Astrocyte (in vitro differentiated cells and primary cell): ENCODE measurements around the gene U2AF1L4. TPM values are rescaled to one million over a fixed set of nuclear protein-coding genes. Genes with fewer than 3 reads are reported as not detected.

Experiments
- DNase-seq: peaks from one replicate; pipeline ENCODE4 v3.0.0-alpha.2; 2010; ENCODE audit warnings: low read depth
- FAIRE-seq: peaks from 2 replicates; lab custom pipeline; 2011; peaks lifted over from hg19 to GRCh38; lab: Jason Lieb, UNC
- H2AFZ ChIP-seq: 2 replicates; pipeline ENCODE4 v1.6.0; 2012; ENCODE audit warnings: low read depth, low read length, inconsistent platforms
- H3K27ac ChIP-seq: 2 replicates; pipeline ENCODE4 v1.5.1; 2011; ENCODE audit warnings: low read depth, low read length, inconsistent platforms
- H3K27me3 ChIP-seq: 2 replicates; pipeline ENCODE4 v1.6.0; 2011; ENCODE audit warnings: low read length, inconsistent platforms; ENCODE audit not compliant: insufficient read depth
- H3K36me3 ChIP-seq: 2 replicates; pipeline ENCODE4 v1.5.1; 2011; ENCODE audit warnings: low read length, inconsistent platforms; ENCODE audit not compliant: insufficient read depth
- H3K4me1 ChIP-seq: 2 replicates; pipeline ENCODE4 v1.5.1; 2011; ENCODE audit warnings: low read length, inconsistent platforms; ENCODE audit not compliant: insufficient read depth
- H3K4me2 ChIP-seq: 2 replicates; pipeline ENCODE4 v1.6.0; 2012; ENCODE audit warnings: low read length, inconsistent platforms
- H3K4me3 ChIP-seq: 2 replicates; pipeline ENCODE4 v1.5.1; 2011; ENCODE audit warnings: low read depth, mild to moderate bottlenecking, low read length, inconsistent platforms; ENCODE audit not compliant: insufficient read depth
- H3K79me2 ChIP-seq: 2 replicates; pipeline ENCODE4 v1.6.0; 2012; ENCODE audit warnings: mild to moderate bottlenecking, low read length, inconsistent platforms; ENCODE audit not compliant: insufficient read depth
- H3K9ac ChIP-seq: 2 replicates; pipeline ENCODE4 v1.6.0; 2012; ENCODE audit warnings: mild to moderate bottlenecking, low read length, inconsistent platforms
- H3K9me3 ChIP-seq: 2 replicates; pipeline ENCODE4 v1.5.1; 2012; ENCODE audit warnings: low read depth, mild to moderate bottlenecking, low read length, inconsistent platforms; ENCODE audit not compliant: insufficient read depth
- H4K20me1 ChIP-seq: 2 replicates; pipeline ENCODE4 v1.6.0; 2012; ENCODE audit warnings: low read length, inconsistent platforms; ENCODE audit not compliant: insufficient read depth
- H3K27ac Mint-ChIP-seq: one replicate; pipeline ENCODE4 v1.8.0; 2021; ENCODE audit warnings: mild to moderate bottlenecking, mixed read lengths; ENCODE audit not compliant: unreplicated experiment
- H3K27me3 Mint-ChIP-seq: one replicate; pipeline ENCODE4 v1.8.0; 2021; ENCODE audit warnings: low read depth, mixed read lengths; ENCODE audit not compliant: unreplicated experiment
- H3K36me3 Mint-ChIP-seq: one replicate; pipeline ENCODE4 v1.8.0; 2021; ENCODE audit warnings: low read depth, mixed read lengths; ENCODE audit not compliant: unreplicated experiment
- H3K4me1 Mint-ChIP-seq: one replicate; pipeline ENCODE4 v1.8.0; 2021; ENCODE audit warnings: low read depth, mixed read lengths; ENCODE audit not compliant: unreplicated experiment
- H3K4me3 Mint-ChIP-seq: one replicate; pipeline ENCODE4 v1.8.0; 2021; ENCODE audit warnings: mild to moderate bottlenecking, moderate library complexity, mixed read lengths; ENCODE audit not compliant: unreplicated experiment
- H3K9me3 Mint-ChIP-seq: one replicate; pipeline ENCODE4 v1.8.0; 2021; ENCODE audit warnings: mild to moderate bottlenecking, mixed read lengths; ENCODE audit not compliant: unreplicated experiment
- CTCF ChIP-seq: IDR thresholded peaks from 2 replicates; pipeline ENCODE4 v1.5.1; 2011; ENCODE audit warnings: low read depth, mild to moderate bottlenecking, inconsistent platforms, low read length, moderate library complexity; ENCODE audit not compliant: insufficient read depth
- EZH2 ChIP-seq: IDR thresholded peaks from 2 replicates; pipeline ENCODE4 v1.6.1; 2012; ENCODE audit warnings: mild to moderate bottlenecking, low read length, inconsistent platforms; ENCODE audit not compliant: insufficient read depth
- total RNA-seq: library from RNA; stranded (reverse); gene quantifications from 2 replicates; pipeline ENCODE4 v1.2.1, GENCODE V29; 2021

Gene U2AF1L4
- total RNA-seq, 1 donor from 2014 or later = 15.7 TPM

GRCh38 chr19:35782589-35782988, 37.4 kb upstream of the U2AF1L4 start:
- H3K36me3 Mint-ChIP-seq = peaks cover 11% of the 10 kb centered on the region
- Histone ChIP-seq H3K4me1 (no peaks in the 10 kb centered on the region), H3K9me3 (no peaks in the 10 kb centered on the region), H3K27me3 (no peaks in the 10 kb centered on the region), H3K9ac (no peak overlapping the region), H3K36me3 (no peaks in the 10 kb centered on the region), H2AFZ (no peak overlapping the region), H3K4me2 (no peak overlapping the region), H3K4me3 (no peak overlapping the region), H3K79me2 (no peaks in the 10 kb centered on the region), H3K27ac (no peak overlapping the region), H4K20me1 (no peaks in the 10 kb centered on the region)
- FAIRE-seq (no peak), DNase-seq (no peak)
- H3K9me3 Mint-ChIP-seq = no peaks in the 10 kb centered on the region
- no peak overlapping the region for H3K27ac Mint-ChIP-seq
- H3K4me3 Mint-ChIP-seq = no peak overlapping the region
- H3K4me1 Mint-ChIP-seq = peaks cover 4% of the 10 kb centered on the region
- H3K27me3 Mint-ChIP-seq = peaks cover 35% of the 10 kb centered on the region
- TF ChIP-seq EZH2 (no peak), CTCF (no peak)

- TF ChIP-seq EZH2 (no peak), CTCF (no peak)
- no peak overlapping the region for H3K27ac ChIP-seq
- Mint-ChIP-seq H3K27me3 (peaks cover 39% of the 10 kb centered on the region), H3K27ac (no peak overlapping the region), H3K4me1 (peaks cover 10% of the 10 kb centered on the region), H3K36me3 (peaks cover 11% of the 10 kb centered on the region), H3K4me3 (no peak overlapping the region), H3K9me3 (peaks cover 3% of the 10 kb centered on the region)
- H3K4me1 ChIP-seq = peaks cover 5% of the 10 kb centered on the region
- H3K9ac ChIP-seq = no peak overlapping the region
- DNase-seq = no peak
- H3K4me3 ChIP-seq = no peak overlapping the region
- H3K4me2 ChIP-seq = no peak overlapping the region
- no peaks in the 10 kb centered on the region for H3K79me2 ChIP-seq
- H3K36me3 ChIP-seq = no peaks in the 10 kb centered on the region
- no peaks in the 10 kb centered on the region for H3K27me3 ChIP-seq
- H2AFZ ChIP-seq = no peak overlapping the region
- H4K20me1 ChIP-seq = peaks cover 7% of the 10 kb centered on the region
- no peaks in the 10 kb centered on the region for H3K9me3 ChIP-seq
- no peak for FAIRE-seq
These were observed 36.4 kb upstream of the U2AF1L4 start for GRCh38 chr19:35781650-35782049.

GRCh38 chr19:35780717-35781116, 35.5 kb upstream of the U2AF1L4 start:
- Mint-ChIP-seq H3K4me1 (peaks cover 11% of the 10 kb centered on the region), H3K4me3 (no peak overlapping the region), H3K27ac (no peak overlapping the region), H3K36me3 (peaks cover 11% of the 10 kb centered on the region), H3K27me3 (peaks cover 38% of the 10 kb centered on the region), H3K9me3 (peaks cover 4% of the 10 kb centered on the region)
- Histone ChIP-seq H4K20me1 (peaks cover 9% of the 10 kb centered on the region), H3K27me3 (no peaks in the 10 kb centered on the region), H3K9ac (no peak overlapping the region), H3K4me1 (peaks cover 13% of the 10 kb centered on the region), H3K4me2 (no peak overlapping the region), H3K79me2 (peaks cover 5% of the 10 kb centered on the region), H2AFZ (no peak overlapping the region), H3K27ac (no peak overlapping the region), H3K9me3 (no peaks in the 10 kb centered on the region), H3K36me3 (no peaks in the 10 kb centered on the region), H3K4me3 (no peak overlapping the region)
- no peak for DNase-seq
- TF ChIP-seq CTCF (no peak), EZH2 (no peak)
- no peak for FAIRE-seq
